HepG2 (cell line): ENCODE data around the gene CENPK. TPM values are rescaled to one million over a fixed set of nuclear protein-coding genes. Genes with fewer than 3 reads are reported as not detected.
A peak's percentile ranks its signal among the peaks of the same experiment; 100 is the strongest.

Experiments used
- E2F2 ChIP-seq: sonication (generic); formaldehyde crosslinking; IDR thresholded peaks from 2 replicates; pipeline ENCODE4 v1.4.0; 2020; ENCODE audit warnings: missing genetic modification reagents, borderline replicate concordance
- PRDM10 ChIP-seq: sonication (generic); formaldehyde crosslinking; IDR thresholded peaks from 2 replicates; pipeline ENCODE4 v1.4.0; 2020; ENCODE audit warnings: low read depth, missing genetic modification reagents
- ZBTB40 ChIP-seq, 2 experiments: fragments of 450-650 bp in 1 of 2; sonication (generic) in 1 of 2; formaldehyde crosslinking in 1 of 2; IDR thresholded peaks; 2 replicates each; pipeline versions ENCODE4 v1.6.1 to v1.8.0; 2016 to 2022; ENCODE audit warnings: antibody characterized with exemption in 1 of 2, mild to moderate bottlenecking in 1 of 2, missing genetic modification reagents in 1 of 2
- ZHX1 ChIP-seq: sonication (generic); formaldehyde crosslinking; IDR thresholded peaks from 2 replicates; pipeline ENCODE4 v1.8.1; 2022; ENCODE audit warnings: low read depth, mild to moderate bottlenecking, missing genetic modification reagents
- polyA plus RNA-seq, 8 experiments: library from polyadenylated mRNA; depleted of rRNA in 3 of 8; stranded (reverse) in 7 of 8; unstranded in 1 of 8; fragments of >200 nt; fragmentation: Illumina TruSeq in 4 of 8; extraction: Trizol in 4 of 8; gene quantifications; 2 replicates each; pipeline versions ENCODE4 v1.2.1 to v1.2.3, GENCODE V29; 2011 to 2016; ENCODE audit warnings: low read depth in 4 of 8, missing spikeins in 1 of 8, mixed read lengths in 1 of 8; ENCODE audit not compliant: insufficient read depth in 1 of 8
- total RNA-seq, 5 experiments: library from RNA; depleted of rRNA; stranded (reverse); fragments of >200 nt; fragmentation: Illumina TruSeq; extraction: Trizol; gene quantifications; 2 replicates each; pipeline ENCODE4 v1.2.3, GENCODE V29; 2016; ENCODE audit warnings: low read depth in 1 of 5

CENPK gene
- total and polyA plus RNA-seq, 2 of the 13 experiments (the other 11 are each of a cell fraction or from before 2014, with no cell fraction given): 14.3 to 54.4 TPM

- TF ChIP-seq ZBTB40 (IDR thresholded peaks at IDR 0.05) (no peak), ZBTB40 (CRISPR knock-in tag; IDR thresholded peaks at IDR 0.05) (no peak), PRDM10 (no peak), ZHX1 (CRISPR knock-in tag) (peak; percentile 87), E2F2 (CRISPR knock-in tag) (peak; percentile 48; the same call in 1 of the 2 replicates)
Measured at GRCh38 chr5:65562731-65563701, at the start of gene CENPK, which contains the start of gene PPWD1 (continued).
